HEK293 (cell line): ENCODE measurements around the gene NEB.

Experiments
- CTCF ChIA-PET: fragments of 350-600 bp; formaldehyde crosslinking; extraction: SDS; loops from one replicate; lab custom pipeline; 2021; ENCODE audit warnings: antibody characterized with exemption; lab: Yijun Ruan, JAX
- POLR2A ChIA-PET: fragments of 300-600 bp; formaldehyde crosslinking; extraction: SDS; loops from one replicate; lab custom pipeline; 2020; ENCODE audit warnings: antibody characterized with exemption, inconsistent platforms; lab: Yijun Ruan, JAX
- H3K27ac ChIP-seq: fragments of 200-500 bp; sonication (Bioruptor generic); 2 replicates; pipeline ENCODE4 v1.5.1; 2014; ENCODE audit warnings: low read depth, low read length, control low read depth, inconsistent platforms; ENCODE audit errors: extremely low read depth
- H3K36me3 ChIP-seq, 2 experiments: fragments of 200-500 bp in 1 of 2; sonication (Bioruptor generic) in 1 of 2; 1 replicate in 1 of 2; 2 replicates in 1 of 2; pipeline ENCODE4 v1.5.1; 2014 to 2017; ENCODE audit warnings: inconsistent platforms in 2 of 2, low read length in 2 of 2; ENCODE audit not compliant: control insufficient read depth in 2 of 2, insufficient read depth in 1 of 2
- H3K4me1 ChIP-seq: fragments of 200-500 bp; sonication (Bioruptor generic); 2 replicates; pipeline ENCODE4 v1.5.1; 2014; ENCODE audit warnings: mild to moderate bottlenecking, low read length, inconsistent platforms; ENCODE audit not compliant: control insufficient read depth, insufficient read depth
- H3K4me3 ChIP-seq: 2 replicates; pipeline ENCODE4 v1.5.1; 2011; ENCODE audit warnings: low read depth, mild to moderate bottlenecking, control low read depth, low read length, moderate library complexity
- H3K9me3 ChIP-seq: fragments of 200-500 bp; sonication (Bioruptor generic); 2 replicates; pipeline ENCODE4 v1.5.1; 2014; ENCODE audit warnings: low read depth, low read length, inconsistent platforms; ENCODE audit not compliant: control insufficient read depth, insufficient read depth
- BCL11B ChIP-seq: fragments of 450-650 bp; formaldehyde crosslinking; IDR thresholded peaks from 2 replicates; pipeline ENCODE4 v1.5.1; 2016; ENCODE audit warnings: low read depth, missing biosample characterization, missing genetic modification characterization
- BCL6B ChIP-seq: fragments of 450-650 bp; formaldehyde crosslinking; IDR thresholded peaks from 2 replicates; pipeline ENCODE4 v1.5.1; 2017; ENCODE audit warnings: missing biosample characterization, missing genetic modification characterization
- HOXA7 ChIP-seq: sonication (generic); formaldehyde crosslinking; IDR thresholded peaks from 2 replicates; pipeline ENCODE4 v1.8.1; 2022; ENCODE audit warnings: missing genetic modification reagents, borderline replicate concordance
- OSR2 ChIP-seq: fragments of 450-650 bp; formaldehyde crosslinking; IDR thresholded peaks from 2 replicates; pipeline ENCODE4 v1.5.1; 2016; ENCODE audit warnings: missing biosample characterization, missing genetic modification characterization
- YY1 ChIP-seq: fragments of 450-650 bp; formaldehyde crosslinking; IDR thresholded peaks from 2 replicates; pipeline ENCODE4 v1.5.1; 2018; ENCODE audit warnings: missing biosample characterization, missing genetic modification characterization
- ZBTB10 ChIP-seq: fragments of 450-650 bp; formaldehyde crosslinking; IDR thresholded peaks from 2 replicates; pipeline ENCODE4 v1.5.1; 2016; ENCODE audit warnings: missing biosample characterization, missing genetic modification characterization
- ZBTB48 ChIP-seq: fragments of 450-650 bp; formaldehyde crosslinking; IDR thresholded peaks from 2 replicates; pipeline ENCODE4 v1.5.1; 2016; ENCODE audit warnings: missing biosample characterization, missing genetic modification characterization
- ZBTB6 ChIP-seq: fragments of 450-650 bp; formaldehyde crosslinking; IDR thresholded peaks from 2 replicates; pipeline ENCODE4 v1.5.1; 2017; ENCODE audit warnings: missing biosample characterization, missing genetic modification characterization
- ZBTB7A ChIP-seq: fragments of 450-650 bp; formaldehyde crosslinking; IDR thresholded peaks from 2 replicates; pipeline ENCODE4 v1.5.1; 2016; ENCODE audit warnings: low read depth, missing biosample characterization, missing genetic modification characterization
- ZFHX2 ChIP-seq: fragments of 450-650 bp; formaldehyde crosslinking; conservative IDR thresholded peaks from 2 replicates; pipeline ENCODE4 v1.5.1; 2016; ENCODE audit warnings: missing biosample characterization, missing genetic modification characterization
- ZNF112 ChIP-seq: fragments of 450-650 bp; formaldehyde crosslinking; IDR thresholded peaks from 2 replicates; pipeline ENCODE4 v1.5.0; 2017; ENCODE audit warnings: missing biosample characterization, missing genetic modification characterization
- ZNF114 ChIP-seq: fragments of 450-650 bp; formaldehyde crosslinking; IDR thresholded peaks from 2 replicates; pipeline ENCODE4 v1.5.0; 2017; ENCODE audit warnings: missing biosample characterization, missing genetic modification characterization
- ZNF19 ChIP-seq: fragments of 450-650 bp; formaldehyde crosslinking; IDR thresholded peaks from 2 replicates; pipeline ENCODE4; 2016; ENCODE audit warnings: missing biosample characterization, missing genetic modification characterization, low read depth
- ZNF2 ChIP-seq: fragments of 450-650 bp; formaldehyde crosslinking; IDR thresholded peaks from 2 replicates; pipeline ENCODE4 v1.5.1; 2016; ENCODE audit warnings: missing biosample characterization, missing genetic modification characterization
- ZNF23 ChIP-seq: fragments of 450-650 bp; formaldehyde crosslinking; IDR thresholded peaks from 2 replicates; pipeline ENCODE4 v1.5.1; 2016; ENCODE audit warnings: missing biosample characterization, missing genetic modification characterization, borderline replicate concordance
- ZNF24 ChIP-seq: fragments of 450-650 bp; formaldehyde crosslinking; IDR thresholded peaks from 2 replicates; pipeline ENCODE4 v1.5.1; 2016; ENCODE audit warnings: missing biosample characterization, missing genetic modification characterization
- ZNF280C ChIP-seq: fragments of 450-650 bp; formaldehyde crosslinking; IDR thresholded peaks from 2 replicates; pipeline ENCODE4 v1.5.1; 2016; ENCODE audit warnings: missing biosample characterization, missing genetic modification characterization
- ZNF350 ChIP-seq: fragments of 450-650 bp; formaldehyde crosslinking; IDR thresholded peaks from 2 replicates; pipeline ENCODE4 v1.5.0; 2017; ENCODE audit warnings: missing biosample characterization, mild to moderate bottlenecking, missing genetic modification characterization
- ZNF362 ChIP-seq: fragments of 450-650 bp; formaldehyde crosslinking; IDR thresholded peaks from 2 replicates; pipeline ENCODE4 v1.5.1; 2016; ENCODE audit warnings: missing biosample characterization, missing genetic modification characterization
- ZNF473 ChIP-seq: fragments of 450-650 bp; formaldehyde crosslinking; IDR thresholded peaks from 2 replicates; pipeline ENCODE4 v1.5.1; 2017; ENCODE audit warnings: missing biosample characterization, missing genetic modification characterization
- ZNF501 ChIP-seq: fragments of 450-650 bp; formaldehyde crosslinking; IDR thresholded peaks from 2 replicates; pipeline ENCODE4 v1.5.1; 2016; ENCODE audit warnings: missing biosample characterization, missing genetic modification characterization
- ZNF529 ChIP-seq: fragments of 450-650 bp; formaldehyde crosslinking; IDR thresholded peaks from 2 replicates; pipeline ENCODE4 v1.5.1; 2017; ENCODE audit warnings: missing genetic modification characterization, missing biosample characterization; ENCODE audit not compliant: insufficient replicate concordance
- ZNF623 ChIP-seq: fragments of 450-650 bp; formaldehyde crosslinking; IDR thresholded peaks from 2 replicates; pipeline ENCODE4 v1.5.1; 2016; ENCODE audit warnings: missing biosample characterization, missing genetic modification characterization
- ZXDB ChIP-seq: fragments of 450-650 bp; formaldehyde crosslinking; IDR thresholded peaks from 2 replicates; pipeline ENCODE4 v1.5.1; 2016; ENCODE audit warnings: missing biosample characterization, missing genetic modification characterization

NEB gene

GRCh38 chr2:151459358-151459757, 274.9 kb downstream of the NEB start (continued):
- no peak for TF ChIP-seq ZNF280C (tag by site-specific recombination)

GRCh38 chr2:151439127-151439526, 295.1 kb downstream of the NEB start:
- ChIA-PET POLR2A (no interaction called here), CTCF (interaction anchor here (0.6 to 0.7 kb wide), 2 partner anchors 18 to 394 kb away, joined by 3 read pairs; no protein-coding TSS in a partner anchor)
- TF ChIP-seq ZNF112 (tag by site-specific recombination) (no peak), ZNF23 (tag by site-specific recombination) (no peak), ZNF114 (tag by site-specific recombination) (no peak), BCL6B (tag by site-specific recombination) (no peak), HOXA7 (CRISPR knock-in tag) (no peak), ZNF2 (no peak), ZNF529 (tag by site-specific recombination) (no peak), ZBTB7A (no peak), ZFHX2 (tag by site-specific recombination) (no peak), ZBTB48 (tag by site-specific recombination) (no peak), OSR2 (tag by site-specific recombination) (no peak), BCL11B (tag by site-specific recombination) (no peak), ZNF501 (tag by site-specific recombination) (no peak), YY1 (tag by site-specific recombination) (no peak), ZNF350 (tag by site-specific recombination) (no peak), ZNF362 (tag by site-specific recombination) (no peak), ZNF24 (tag by site-specific recombination) (no peak), ZBTB6 (tag by site-specific recombination) (no peak)
- peaks cover 92 to 97% of the 10 kb centered on the region in 2 experiments for H3K36me3 ChIP-seq
- H3K9me3 ChIP-seq = no peaks in the 10 kb centered on the region
- no peaks in the 10 kb centered on the region for H3K4me1 ChIP-seq
- no peak overlapping the region for H3K4me3 ChIP-seq
- H3K27ac ChIP-seq = no peak overlapping the region

- ChIA-PET POLR2A (interaction anchor here (0.9 kb wide), 1 partner anchor 11 kb away, joined by 3 read pairs; no protein-coding TSS in a partner anchor), CTCF (interaction anchor here (0.7 to 1.2 kb wide), 3 partner anchors 16 to 395 kb away, joined by 3 to 4 read pairs (median 3); no protein-coding TSS in a partner anchor)
- Histone ChIP-seq H3K27ac (no peak overlapping the region), H3K4me1 (no peaks in the 10 kb centered on the region), H3K4me3 (no peak overlapping the region), H3K36me3 (peaks cover 96 to 97% of the 10 kb centered on the region in 2 experiments), H3K9me3 (no peaks in the 10 kb centered on the region)
- TF ChIP-seq ZXDB (tag by site-specific recombination) (no peak), ZBTB10 (tag by site-specific recombination) (no peak), ZNF623 (tag by site-specific recombination) (no peak), ZNF473 (tag by site-specific recombination) (no peak), ZNF19 (tag by site-specific recombination) (no peak)
Observed at GRCh38 chr2:151438506-151438905, 295.8 kb downstream of the NEB start.
